A673 (cell line): Measurements from ENCODE around the gene SNAPIN. TPM values are rescaled to one million over a fixed set of nuclear protein-coding genes. Genes with fewer than 3 reads are reported as not detected.
"Not testable (repeated sequence)": the region's sequence is repeated elsewhere in the genome, so short reads cannot be mapped to it uniquely, and the experiment has no call there.

Source experiments
- BruUV-seq: library from RNA; stranded (reverse); fragments of 400-500 nt; replicated peaks from 2 replicates; lab custom pipeline; 2021; lab: Mats Ljungman, UMichigan
- CTCF ChIA-PET: fragments of 300-600 bp; sonication (Branson Sonifier 250); formaldehyde crosslinking; loops from one replicate; lab custom pipeline; 2022; ENCODE audit warnings: antibody characterized with exemption; lab: Charles Lee
- POLR2A ChIA-PET: fragments of 300-600 bp; sonication (Branson Sonifier 250); formaldehyde crosslinking; loops from one replicate; lab custom pipeline; 2022; ENCODE audit warnings: antibody characterized with exemption; ENCODE audit not compliant: low non-redundant PET; lab: Charles Lee
- DNase-seq: peaks from one replicate; pipeline ENCODE4 v3.0.0-alpha.2; 2015; ENCODE audit warnings: low spot score
- H3K27ac ChIP-seq: fragments of 200-600 bp; sonication (generic); 2 replicates; pipeline ENCODE4 v1.5.1; 2016; ENCODE audit warnings: mixed run types, low read depth, mild to moderate bottlenecking, mixed read lengths, antibody characterized with exemption, low read length; ENCODE audit not compliant: poor library complexity, severe bottlenecking
- H3K27me3 ChIP-seq: fragments of 200-600 bp; sonication (generic); replicated peaks from 2 replicates; pipeline ENCODE4 v1.6.1; 2017; ENCODE audit warnings: mixed run types, low read depth, mild to moderate bottlenecking, mixed read lengths, antibody characterized with exemption, low read length; ENCODE audit not compliant: insufficient read depth, poor library complexity
- H3K36me3 ChIP-seq: fragments of 200-600 bp; sonication (generic); 2 replicates; pipeline ENCODE4 v1.6.1; 2016; ENCODE audit warnings: mixed run types, mild to moderate bottlenecking, mixed read lengths, antibody characterized with exemption, low read length; ENCODE audit not compliant: insufficient read depth, poor library complexity, severe bottlenecking
- H3K4me1 ChIP-seq: fragments of 200-600 bp; sonication (generic); 2 replicates; pipeline ENCODE4 v1.6.1; 2017; ENCODE audit warnings: mixed run types, mild to moderate bottlenecking, mixed read lengths, antibody characterized with exemption, low read length; ENCODE audit not compliant: insufficient read depth, poor library complexity, severe bottlenecking
- H3K4me3 ChIP-seq: fragments of 200-600 bp; sonication (generic); 2 replicates; pipeline ENCODE4 v1.5.1; 2016; ENCODE audit warnings: low read depth, mixed run types, mild to moderate bottlenecking, mixed read lengths, low read length; ENCODE audit not compliant: poor library complexity, severe bottlenecking
- H3K9me3 ChIP-seq: fragments of 200-600 bp; sonication (generic); 2 replicates; pipeline ENCODE4 v1.6.1; 2016; ENCODE audit warnings: mixed run types, low read depth, mild to moderate bottlenecking, mixed read lengths, antibody characterized with exemption, low read length; ENCODE audit not compliant: poor library complexity, severe bottlenecking
- EZH2 ChIP-seq: fragments of 200-600 bp; sonication (generic); IDR thresholded peaks from 2 replicates; pipeline ENCODE4 v1.6.1; 2017; ENCODE audit warnings: borderline replicate concordance, low read depth, mild to moderate bottlenecking, mixed read lengths, antibody characterized with exemption, low read length; ENCODE audit not compliant: poor library complexity, severe bottlenecking
- intact Hi-C: fragments of 100-400 bp; cut with micrococcal nuclease; formaldehyde crosslinking; loops from one replicate; pipeline ENCODE4 v1.10.0; 2022; ENCODE audit not compliant: unreplicated experiment
- total RNA-seq: library from RNA; stranded (reverse); gene quantifications from 2 replicates; pipeline ENCODE4 v1.2.3, GENCODE V29; 2021
- TF ChIP-seq, protein P1 (sequence below): fragments of 300-800, 200-600 bp; sonication (generic); conservative IDR thresholded peaks from 2 replicates; pipeline ENCODE4 v1.5.1; 2017; ENCODE audit warnings: low read depth, mild to moderate bottlenecking, antibody characterized with exemption, low read length, moderate library complexity, mixed read lengths

The SNAPIN gene
- total RNA-seq, 1 experiment from 2014 or later = 47.4 TPM

DNA sequence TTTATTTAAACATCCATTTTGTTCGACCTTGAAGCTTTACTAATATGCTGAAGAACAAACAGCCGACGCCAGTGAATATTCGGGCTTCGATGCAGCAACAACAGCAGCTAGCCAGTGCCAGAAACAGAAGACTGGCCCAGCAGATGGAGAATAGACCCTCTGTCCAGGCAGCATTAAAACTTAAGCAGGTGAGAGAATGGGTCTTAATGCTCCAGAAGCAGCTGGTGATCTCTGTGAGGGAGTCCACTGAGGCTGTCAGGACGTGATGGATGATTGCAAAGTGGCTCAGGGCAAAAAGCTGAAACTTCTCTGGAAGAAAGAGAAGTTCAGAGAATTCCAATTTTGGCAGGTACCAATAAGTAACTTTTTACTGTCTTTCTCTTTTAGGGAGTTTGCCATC, 20.2 kb upstream of the SNAPIN start:
- ChIA-PET CTCF (no interaction called here), POLR2A (no interaction called here)
- H3K4me3 ChIP-seq = no peak overlapping the region
- DNase-seq = no peak
- H3K27me3 ChIP-seq = no peaks in the 10 kb centered on the region
- H3K4me1 ChIP-seq = peaks cover 8% of the 10 kb centered on the region
- TF ChIP-seq, protein P1, sequence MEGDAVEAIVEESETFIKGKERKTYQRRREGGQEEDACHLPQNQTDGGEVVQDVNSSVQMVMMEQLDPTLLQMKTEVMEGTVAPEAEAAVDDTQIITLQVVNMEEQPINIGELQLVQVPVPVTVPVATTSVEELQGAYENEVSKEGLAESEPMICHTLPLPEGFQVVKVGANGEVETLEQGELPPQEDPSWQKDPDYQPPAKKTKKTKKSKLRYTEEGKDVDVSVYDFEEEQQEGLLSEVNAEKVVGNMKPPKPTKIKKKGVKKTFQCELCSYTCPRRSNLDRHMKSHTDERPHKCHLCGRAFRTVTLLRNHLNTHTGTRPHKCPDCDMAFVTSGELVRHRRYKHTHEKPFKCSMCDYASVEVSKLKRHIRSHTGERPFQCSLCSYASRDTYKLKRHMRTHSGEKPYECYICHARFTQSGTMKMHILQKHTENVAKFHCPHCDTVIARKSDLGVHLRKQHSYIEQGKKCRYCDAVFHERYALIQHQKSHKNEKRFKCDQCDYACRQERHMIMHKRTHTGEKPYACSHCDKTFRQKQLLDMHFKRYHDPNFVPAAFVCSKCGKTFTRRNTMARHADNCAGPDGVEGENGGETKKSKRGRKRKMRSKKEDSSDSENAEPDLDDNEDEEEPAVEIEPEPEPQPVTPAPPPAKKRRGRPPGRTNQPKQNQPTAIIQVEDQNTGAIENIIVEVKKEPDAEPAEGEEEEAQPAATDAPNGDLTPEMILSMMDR = no peak
- TF ChIP-seq EZH2 = no peak
- H3K36me3 ChIP-seq = peaks cover 76% of the 10 kb centered on the region
- BruUV-seq = no TSS peak
- H3K9me3 ChIP-seq = no peaks in the 10 kb centered on the region
- no peak overlapping the region for H3K27ac ChIP-seq
- intact Hi-C loops = no loop called here

DNA sequence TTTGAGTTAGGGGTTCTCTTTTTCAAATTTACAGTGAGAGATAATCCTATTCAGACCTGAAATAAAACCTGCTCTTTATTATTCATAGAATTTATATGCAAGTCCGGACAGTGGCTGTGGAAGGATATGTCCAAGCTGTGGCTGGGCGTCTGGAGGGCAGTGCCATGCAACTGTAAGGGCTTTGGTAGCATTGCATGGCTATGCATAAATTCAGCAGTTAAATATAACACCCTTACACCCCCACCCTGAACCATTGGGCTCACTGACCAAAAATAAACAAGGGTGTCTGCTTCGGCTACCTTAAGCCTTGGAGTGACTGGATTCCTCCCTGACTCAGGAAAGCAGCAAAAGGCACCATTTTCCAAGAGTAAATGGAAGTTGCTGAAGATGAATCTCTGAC, 19.2 kb upstream of the SNAPIN start:
- ChIA-PET POLR2A (no interaction called here), CTCF (no interaction called here)
- Histone ChIP-seq H3K36me3 (peaks cover 86% of the 10 kb centered on the region), H3K27ac (no peak overlapping the region), H3K27me3 (no peaks in the 10 kb centered on the region), H3K4me3 (no peak overlapping the region), H3K4me1 (peaks cover 8% of the 10 kb centered on the region), H3K9me3 (no peaks in the 10 kb centered on the region)
- no TSS peak for BruUV-seq
- no peak for TF ChIP-seq EZH2
- TF ChIP-seq, protein P1 = no peak
- DNase-seq = no peak
- intact Hi-C loops = no loop called here

DNA sequence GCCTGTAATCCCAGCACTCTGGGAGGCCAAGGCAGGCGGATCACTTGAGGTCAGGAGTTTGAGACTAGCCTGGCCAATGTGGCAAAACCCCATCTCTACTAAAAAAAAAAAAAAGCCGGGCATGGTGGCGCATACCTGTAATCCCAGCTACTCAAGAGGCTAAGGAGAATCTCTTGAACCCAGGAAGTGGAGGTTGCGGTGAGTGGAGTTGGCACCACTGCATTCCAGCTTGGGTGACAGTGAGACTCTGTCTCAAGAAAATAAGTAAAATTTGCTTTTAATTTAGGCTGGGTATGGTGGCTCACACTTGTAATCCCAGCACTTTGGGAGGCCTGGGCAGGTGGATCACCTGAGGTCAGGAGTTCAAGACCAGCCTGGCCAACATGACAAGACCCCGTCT, 18.3 kb upstream of the SNAPIN start:
- intact Hi-C loops, BruUV-seq, H3K27me3 ChIP-seq, H3K4me3 ChIP-seq, CTCF ChIA-PET, DNase-seq, H3K4me1 ChIP-seq, H3K27ac ChIP-seq, H3K9me3 ChIP-seq, POLR2A ChIA-PET: not testable (repeated sequence)
- peaks cover 96% of the 10 kb centered on the region for H3K36me3 ChIP-seq

GRCh38 chr1:153640861-153641260, 17.6 kb upstream of the SNAPIN start:
- Histone ChIP-seq H3K9me3 (no peaks in the 10 kb centered on the region), H3K27me3 (no peaks in the 10 kb centered on the region), H3K36me3 (peaks cover 100% of the 10 kb centered on the region), H3K4me1 (peaks cover 3% of the 10 kb centered on the region), H3K27ac (no peak overlapping the region), H3K4me3 (no peak overlapping the region)
- TF ChIP-seq, protein P1 = no peak
- TF ChIP-seq EZH2 = no peak
- DNase-seq = no peak
- no TSS peak for BruUV-seq
- ChIA-PET CTCF (no interaction called here), POLR2A (no interaction called here)
- intact Hi-C loops = no loop called here
